Adrenal gland (tissue), 5 donors: Measurements from ENCODE around the gene TMEM255B.

ENCODE experiments used
- POLR2A ChIP-seq, 2 donors: fragments of 450-650 bp; IDR thresholded peaks; one replicate each; pipeline ENCODE4 v1.6.1; 2017; ENCODE audit warnings: antibody characterized with exemption in 2 of 2, mild to moderate bottlenecking in 2 of 2, moderate library complexity in 1 of 2
- TF ChIP-seq, protein P1 (sequence below), 6 experiments: fragments of 450-650 bp in 4 of 6; fragments of 200-600 bp in 2 of 6; sonication (generic) in 1 of 6; IDR thresholded peaks; 1 replicate in 5 of 6; 2 replicates in 1 of 6; pipeline versions ENCODE4 v1.5.1 to v1.8.0; 2016 to 2021; ENCODE audit warnings: antibody characterized with exemption in 6 of 6, mild to moderate bottlenecking in 2 of 6, moderate library complexity in 1 of 6
- donor health status: DM: no; HTN: no; CAD: no.

DNA sequence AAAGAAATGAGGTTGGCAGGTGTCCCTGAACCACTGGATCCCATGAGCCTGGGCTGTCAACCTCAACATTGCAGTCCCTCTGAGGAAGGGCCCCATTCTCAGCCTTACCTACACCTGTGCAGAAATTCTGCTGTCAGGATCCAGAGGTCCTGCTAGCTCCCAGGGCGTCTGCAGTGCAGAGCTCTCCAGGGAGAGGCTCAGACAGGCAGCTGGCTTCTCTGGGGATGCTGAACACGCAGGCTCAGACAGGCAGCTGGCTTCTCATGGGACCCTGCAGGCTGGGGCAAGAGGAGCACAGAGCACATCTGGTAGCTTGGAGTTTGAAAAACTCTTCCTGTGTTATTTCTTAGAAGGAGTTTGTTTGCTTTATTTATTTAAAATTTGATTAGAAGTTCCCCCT, 50.9 kb downstream of the TMEM255B start:
- TF ChIP-seq, protein P1, sequence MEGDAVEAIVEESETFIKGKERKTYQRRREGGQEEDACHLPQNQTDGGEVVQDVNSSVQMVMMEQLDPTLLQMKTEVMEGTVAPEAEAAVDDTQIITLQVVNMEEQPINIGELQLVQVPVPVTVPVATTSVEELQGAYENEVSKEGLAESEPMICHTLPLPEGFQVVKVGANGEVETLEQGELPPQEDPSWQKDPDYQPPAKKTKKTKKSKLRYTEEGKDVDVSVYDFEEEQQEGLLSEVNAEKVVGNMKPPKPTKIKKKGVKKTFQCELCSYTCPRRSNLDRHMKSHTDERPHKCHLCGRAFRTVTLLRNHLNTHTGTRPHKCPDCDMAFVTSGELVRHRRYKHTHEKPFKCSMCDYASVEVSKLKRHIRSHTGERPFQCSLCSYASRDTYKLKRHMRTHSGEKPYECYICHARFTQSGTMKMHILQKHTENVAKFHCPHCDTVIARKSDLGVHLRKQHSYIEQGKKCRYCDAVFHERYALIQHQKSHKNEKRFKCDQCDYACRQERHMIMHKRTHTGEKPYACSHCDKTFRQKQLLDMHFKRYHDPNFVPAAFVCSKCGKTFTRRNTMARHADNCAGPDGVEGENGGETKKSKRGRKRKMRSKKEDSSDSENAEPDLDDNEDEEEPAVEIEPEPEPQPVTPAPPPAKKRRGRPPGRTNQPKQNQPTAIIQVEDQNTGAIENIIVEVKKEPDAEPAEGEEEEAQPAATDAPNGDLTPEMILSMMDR (IDR thresholded peaks at IDR 0.05): no peak
- no peak for TF ChIP-seq POLR2A (IDR thresholded peaks at IDR 0.05)
